Gastrocnemius medialis (tissue), 4 donors: ENCODE measurements around the gene LRRC59.

Experiments
- CTCF ChIP-seq, 5 experiments: fragments of 450-650 bp in 3 of 5; fragments of 200-600 bp in 2 of 5; sonication (generic) in 2 of 5; IDR thresholded peaks in 4 of 5; conservative IDR thresholded peaks in 1 of 5; 1 replicate in 4 of 5; 2 replicates in 1 of 5; pipeline ENCODE4 v1.5.1; 2016 to 2019; ENCODE audit warnings: antibody characterized with exemption in 5 of 5, mild to moderate bottlenecking in 3 of 5, moderate library complexity in 3 of 5
- POLR2A ChIP-seq, 2 donors: fragments of 450-650 bp; IDR thresholded peaks; one replicate each; pipeline ENCODE4 v1.6.1; 2017; ENCODE audit warnings: antibody characterized with exemption in 2 of 2, mild to moderate bottlenecking in 2 of 2, moderate library complexity in 2 of 2

- no peak for TF ChIP-seq CTCF (IDR thresholded peaks at IDR 0.05 in 4 of 5, conservative IDR thresholded peaks at IDR 0.05 in 1 of 5)
- TF ChIP-seq POLR2A (IDR thresholded peaks at IDR 0.05): no peak
Observed at GRCh38 chr17:50338645-50339044, 58.7 kb downstream of the LRRC59 start.
